ENCODE results near the gene MAST2. TPM values are rescaled to one million over a fixed set of nuclear protein-coding genes. Genes with fewer than 3 reads are reported as not detected.
"Not testable (repeated sequence)": the region's sequence is repeated elsewhere in the genome, so short reads cannot be mapped to it uniquely, and the experiment has no call there.

Gene MAST2
- total RNA-seq, 3 donors from 2014 or later = 28.0 to 34.4 (median 31.6) TPM

DNA sequence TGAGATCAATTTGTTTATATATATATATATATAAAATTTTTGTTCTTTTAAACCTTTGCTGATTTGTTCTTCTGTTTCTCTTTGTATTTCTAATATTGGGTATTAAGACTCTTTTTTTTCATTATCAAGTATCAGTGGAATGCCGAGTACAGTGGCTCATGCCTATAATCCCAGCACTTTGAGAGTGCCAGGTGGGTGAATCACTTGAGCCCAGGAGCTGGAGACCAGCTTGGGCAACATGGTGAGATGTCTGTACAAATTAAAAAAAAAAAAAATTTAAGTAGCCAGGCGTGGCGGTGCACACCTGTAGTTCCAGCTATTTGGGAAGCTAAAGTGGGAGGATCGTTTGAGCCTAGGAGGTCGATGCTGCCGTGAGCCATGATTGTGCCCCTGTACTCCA, 67.1 kb downstream of the MAST2 start:
- Histone ChIP-seq H3K27ac (no peak overlapping the region), H3K4me3 (no peak overlapping the region), H3K27me3 (no peaks in the 10 kb centered on the region), H3K9me3 (no peaks in the 10 kb centered on the region), H3K4me1 (no peaks in the 10 kb centered on the region), H3K36me3 (no peaks in the 10 kb centered on the region)
- intact Hi-C loops (cut with DNase I; ENCODE audit: low total_unique reads) = no loop called here
- DNase-seq (ENCODE audit: low spot score in 2 of 2) = no peak
- TF ChIP-seq POLR2AphosphoS5 (IDR thresholded peaks at IDR 0.05) (no peak), POLR2A (IDR thresholded peaks at IDR 0.05) (no peak)
- TF ChIP-seq, protein P1, sequence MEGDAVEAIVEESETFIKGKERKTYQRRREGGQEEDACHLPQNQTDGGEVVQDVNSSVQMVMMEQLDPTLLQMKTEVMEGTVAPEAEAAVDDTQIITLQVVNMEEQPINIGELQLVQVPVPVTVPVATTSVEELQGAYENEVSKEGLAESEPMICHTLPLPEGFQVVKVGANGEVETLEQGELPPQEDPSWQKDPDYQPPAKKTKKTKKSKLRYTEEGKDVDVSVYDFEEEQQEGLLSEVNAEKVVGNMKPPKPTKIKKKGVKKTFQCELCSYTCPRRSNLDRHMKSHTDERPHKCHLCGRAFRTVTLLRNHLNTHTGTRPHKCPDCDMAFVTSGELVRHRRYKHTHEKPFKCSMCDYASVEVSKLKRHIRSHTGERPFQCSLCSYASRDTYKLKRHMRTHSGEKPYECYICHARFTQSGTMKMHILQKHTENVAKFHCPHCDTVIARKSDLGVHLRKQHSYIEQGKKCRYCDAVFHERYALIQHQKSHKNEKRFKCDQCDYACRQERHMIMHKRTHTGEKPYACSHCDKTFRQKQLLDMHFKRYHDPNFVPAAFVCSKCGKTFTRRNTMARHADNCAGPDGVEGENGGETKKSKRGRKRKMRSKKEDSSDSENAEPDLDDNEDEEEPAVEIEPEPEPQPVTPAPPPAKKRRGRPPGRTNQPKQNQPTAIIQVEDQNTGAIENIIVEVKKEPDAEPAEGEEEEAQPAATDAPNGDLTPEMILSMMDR (IDR thresholded peaks at IDR 0.05) = no peak

DNA sequence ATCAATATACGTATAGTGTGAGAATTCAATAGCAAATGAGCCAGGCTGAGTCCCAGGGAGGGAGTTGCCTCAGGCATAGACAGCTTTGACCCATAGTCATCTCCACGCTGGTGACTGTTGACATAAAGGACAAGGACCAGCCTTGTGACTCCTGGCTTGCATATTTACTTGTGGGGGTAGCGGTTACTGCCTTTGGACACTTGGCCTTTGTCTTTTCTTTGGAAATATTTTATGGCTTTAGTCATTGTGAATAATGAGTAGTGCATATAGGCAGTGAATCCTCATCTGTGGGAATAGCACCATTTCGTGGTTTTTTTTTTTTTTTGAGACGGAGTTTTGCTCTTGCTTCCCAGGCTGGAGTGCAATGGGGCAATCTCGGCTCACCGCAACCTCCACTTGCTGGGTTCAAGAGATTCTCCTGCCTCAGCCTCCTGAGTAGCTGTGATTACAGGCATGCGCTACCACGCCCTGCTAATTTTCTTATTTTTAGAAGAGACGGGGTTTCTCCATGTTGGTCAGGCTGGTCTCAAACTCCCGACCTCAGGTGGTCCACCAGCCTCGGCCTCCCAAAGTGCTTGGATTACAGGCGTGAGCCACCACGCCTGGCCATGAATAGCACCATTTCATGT, 68.9 kb downstream of the MAST2 start:
- H3K36me3 ChIP-seq; H3K9me3 ChIP-seq; H3K27me3 ChIP-seq; H3K4me1 ChIP-seq; intact Hi-C loops (cut with DNase I; ENCODE audit: low total_unique reads); H3K4me3 ChIP-seq: not testable (repeated sequence)
- H3K27ac ChIP-seq = peak overlapping the region; percentile 15 to 27
- peak; percentile 34 to 58 for DNase-seq (ENCODE audit: low spot score in 2 of 2)

DNA sequence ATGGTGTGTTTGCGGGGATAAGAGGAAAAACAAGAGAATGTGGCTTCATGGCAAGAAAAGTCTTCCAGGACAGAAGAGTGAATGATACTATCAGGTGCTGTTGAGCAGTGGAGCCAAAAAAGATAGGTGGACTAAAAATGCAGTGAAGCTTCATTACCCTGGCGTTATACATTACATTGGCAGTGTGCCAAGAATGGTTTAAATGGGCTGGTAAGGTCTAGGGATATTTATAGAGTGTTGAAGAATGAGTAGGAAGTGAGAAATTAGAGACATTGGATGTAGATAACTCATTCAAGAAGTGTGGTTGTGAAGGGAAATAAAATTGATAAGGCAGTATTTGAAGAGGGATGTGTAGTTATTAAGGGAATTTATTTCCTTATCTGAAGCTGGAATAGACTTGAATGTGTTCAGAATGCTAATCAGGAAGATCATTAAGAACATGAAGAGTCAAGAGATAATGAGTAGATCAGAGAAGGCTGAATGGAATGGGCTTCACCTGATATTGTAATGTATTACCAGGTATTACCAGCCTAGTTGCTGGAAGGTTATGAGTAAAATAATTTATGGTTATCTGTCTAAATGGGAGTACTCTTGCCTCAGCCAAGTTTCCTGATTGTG, 72.7 kb downstream of the MAST2 start:
- TF ChIP-seq POLR2A (IDR thresholded peaks at IDR 0.05) (no peak), POLR2AphosphoS5 (IDR thresholded peaks at IDR 0.05) (no peak)
- TF ChIP-seq, protein P1 (IDR thresholded peaks at IDR 0.05) = no peak
- no peaks in the 10 kb centered on the region for H3K27me3 ChIP-seq
- H3K9me3 ChIP-seq = no peaks in the 10 kb centered on the region
- no peaks in the 10 kb centered on the region for H3K36me3 ChIP-seq
- no peaks in the 10 kb centered on the region for H3K4me1 ChIP-seq
- H3K27ac ChIP-seq = no peak overlapping the region
- intact Hi-C loops (cut with DNase I; ENCODE audit: low total_unique reads) = no loop called here
- no peak for DNase-seq (ENCODE audit: low spot score in 2 of 2)
- H3K4me3 ChIP-seq = no peak overlapping the region

DNA sequence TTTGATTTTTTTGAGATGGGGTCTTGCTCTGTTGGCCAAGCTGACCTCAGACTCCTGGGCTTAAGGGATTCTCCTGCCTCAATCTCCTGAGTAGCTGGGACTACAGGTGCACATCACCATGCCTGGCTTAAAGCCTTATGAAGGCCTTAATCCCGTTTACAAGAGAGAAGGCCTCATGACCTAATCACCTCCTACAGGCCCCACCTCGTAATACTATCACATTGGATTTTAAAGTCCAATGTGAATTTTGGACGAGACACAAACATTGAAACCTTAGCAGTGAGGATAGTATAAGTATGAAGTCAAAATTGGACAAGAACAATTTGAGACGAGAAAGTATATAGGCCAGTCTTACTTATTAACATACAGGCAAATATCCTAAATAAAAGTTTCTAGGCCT, 73.9 kb downstream of the MAST2 start:
- no peak for DNase-seq (ENCODE audit: low spot score in 2 of 2)
- Histone ChIP-seq H3K27ac (no peak overlapping the region), H3K36me3 (no peaks in the 10 kb centered on the region), H3K4me3 (no peak overlapping the region), H3K9me3 (no peaks in the 10 kb centered on the region), H3K4me1 (no peaks in the 10 kb centered on the region), H3K27me3 (no peaks in the 10 kb centered on the region)
- no peak for TF ChIP-seq POLR2AphosphoS5 (IDR thresholded peaks at IDR 0.05)
- TF ChIP-seq POLR2A (IDR thresholded peaks at IDR 0.05) = no peak
- TF ChIP-seq, protein P1 (IDR thresholded peaks at IDR 0.05) = no peak
- intact Hi-C loops (cut with DNase I; ENCODE audit: low total_unique reads) = no loop called here

DNA sequence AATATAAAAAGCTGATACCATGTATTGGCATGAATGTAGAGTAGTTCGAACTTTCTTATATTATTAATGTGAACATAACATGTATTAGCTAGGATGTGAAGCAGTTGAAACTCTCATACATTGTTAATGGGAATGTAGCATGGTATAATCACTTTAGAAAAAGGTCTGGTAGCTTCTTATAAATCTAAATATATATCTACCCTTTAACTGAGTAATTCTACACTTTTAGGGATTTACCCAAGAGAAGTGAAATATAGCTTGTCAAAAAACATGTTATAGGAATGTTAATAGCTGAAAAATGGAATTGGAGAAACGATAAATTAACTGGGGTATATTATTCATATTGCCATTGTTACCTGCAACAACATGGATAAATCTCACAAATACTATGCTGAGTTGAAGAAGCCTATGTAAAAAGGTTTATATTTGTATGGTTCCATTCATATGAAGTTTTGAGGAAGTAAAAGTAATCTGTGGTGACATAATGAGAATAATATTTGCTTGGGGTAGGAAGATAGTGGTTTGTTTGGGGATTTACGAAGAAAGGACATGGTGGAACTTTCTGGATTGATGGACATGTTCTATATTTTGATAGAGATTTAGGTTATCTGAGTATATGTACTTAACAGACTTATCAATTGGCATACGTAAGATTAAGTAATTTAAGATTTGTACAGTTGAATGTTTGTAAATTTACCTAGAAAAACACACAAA, 76.6 kb downstream of the MAST2 start:
- Histone ChIP-seq H3K27ac (no peak overlapping the region), H3K4me3 (no peak overlapping the region), H3K36me3 (no peaks in the 10 kb centered on the region), H3K27me3 (no peaks in the 10 kb centered on the region), H3K9me3 (no peaks in the 10 kb centered on the region), H3K4me1 (no peaks in the 10 kb centered on the region)
- TF ChIP-seq POLR2A (IDR thresholded peaks at IDR 0.05) = no peak
- no peak for TF ChIP-seq POLR2AphosphoS5 (IDR thresholded peaks at IDR 0.05)
- TF ChIP-seq, protein P1 (IDR thresholded peaks at IDR 0.05) = no peak
- intact Hi-C loops (cut with DNase I; ENCODE audit: low total_unique reads) = no loop called here
- DNase-seq (ENCODE audit: low spot score in 2 of 2) = no peak

Data from breast epithelium (tissue), 4 donors.